AG04449 (cell line): ENCODE results near the gene ANKS1A.

Experiments
- CTCF ChIA-PET: fragments of 350-600 bp; formaldehyde crosslinking; extraction: SDS; loops from one replicate; lab custom pipeline; 2021; ENCODE audit warnings: antibody characterized with exemption; lab: Yijun Ruan, JAX
- POLR2A ChIA-PET: fragments of 400-600, 350-600 bp; formaldehyde crosslinking; extraction: SDS; loops from one replicate; lab custom pipeline; 2020; ENCODE audit warnings: antibody characterized with exemption, inconsistent platforms; lab: Yijun Ruan, JAX
- DNase-seq: peaks from one replicate; pipeline ENCODE4 v3.0.0-alpha.2; 2010; ENCODE audit warnings: low read depth, low spot score
- H3K4me3 ChIP-seq: 2 replicates; pipeline ENCODE4 v1.5.1; 2011; ENCODE audit warnings: low read depth, mild to moderate bottlenecking, control low read depth, low read length
- TF ChIP-seq, protein P1 (sequence below): IDR thresholded peaks from one replicate; pipeline ENCODE4 v1.5.1; 2011; ENCODE audit warnings: mild to moderate bottlenecking, moderate library complexity, low read length, control low read depth, inconsistent platforms; ENCODE audit not compliant: insufficient read depth; ENCODE audit errors: missing control alignments

The ANKS1A gene

DNA sequence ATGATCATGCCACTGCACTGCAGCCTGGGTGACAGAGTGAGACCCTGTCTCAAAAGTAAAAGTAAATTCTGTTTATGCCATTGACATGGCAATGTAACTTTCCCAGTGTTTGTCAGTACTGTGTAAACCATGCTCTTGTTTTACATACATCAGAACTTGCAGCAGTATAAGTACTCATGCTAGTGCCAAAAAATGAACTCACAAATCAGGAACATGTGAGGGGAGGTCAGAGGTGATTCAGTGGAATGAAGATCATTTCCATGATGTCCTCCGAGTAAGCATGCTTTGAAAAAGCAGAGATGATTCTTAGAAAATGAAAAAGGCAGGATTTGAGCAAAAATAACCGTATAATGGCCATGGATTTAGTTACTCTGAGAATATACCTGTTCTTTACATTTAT is 81.9 kb downstream of the ANKS1A start:
- TF ChIP-seq, protein P1, sequence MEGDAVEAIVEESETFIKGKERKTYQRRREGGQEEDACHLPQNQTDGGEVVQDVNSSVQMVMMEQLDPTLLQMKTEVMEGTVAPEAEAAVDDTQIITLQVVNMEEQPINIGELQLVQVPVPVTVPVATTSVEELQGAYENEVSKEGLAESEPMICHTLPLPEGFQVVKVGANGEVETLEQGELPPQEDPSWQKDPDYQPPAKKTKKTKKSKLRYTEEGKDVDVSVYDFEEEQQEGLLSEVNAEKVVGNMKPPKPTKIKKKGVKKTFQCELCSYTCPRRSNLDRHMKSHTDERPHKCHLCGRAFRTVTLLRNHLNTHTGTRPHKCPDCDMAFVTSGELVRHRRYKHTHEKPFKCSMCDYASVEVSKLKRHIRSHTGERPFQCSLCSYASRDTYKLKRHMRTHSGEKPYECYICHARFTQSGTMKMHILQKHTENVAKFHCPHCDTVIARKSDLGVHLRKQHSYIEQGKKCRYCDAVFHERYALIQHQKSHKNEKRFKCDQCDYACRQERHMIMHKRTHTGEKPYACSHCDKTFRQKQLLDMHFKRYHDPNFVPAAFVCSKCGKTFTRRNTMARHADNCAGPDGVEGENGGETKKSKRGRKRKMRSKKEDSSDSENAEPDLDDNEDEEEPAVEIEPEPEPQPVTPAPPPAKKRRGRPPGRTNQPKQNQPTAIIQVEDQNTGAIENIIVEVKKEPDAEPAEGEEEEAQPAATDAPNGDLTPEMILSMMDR, result no peak
- H3K4me3 ChIP-seq, result no peak overlapping the region
- DNase-seq, result no peak
- POLR2A ChIA-PET, result no interaction called here
- CTCF ChIA-PET, result interaction anchor here (1.0 to 8.3 kb wide), 6 partner anchors 9 to 270 kb away, joined by 3 to 106 read pairs (median 4); no protein-coding TSS in a partner anchor

DNA sequence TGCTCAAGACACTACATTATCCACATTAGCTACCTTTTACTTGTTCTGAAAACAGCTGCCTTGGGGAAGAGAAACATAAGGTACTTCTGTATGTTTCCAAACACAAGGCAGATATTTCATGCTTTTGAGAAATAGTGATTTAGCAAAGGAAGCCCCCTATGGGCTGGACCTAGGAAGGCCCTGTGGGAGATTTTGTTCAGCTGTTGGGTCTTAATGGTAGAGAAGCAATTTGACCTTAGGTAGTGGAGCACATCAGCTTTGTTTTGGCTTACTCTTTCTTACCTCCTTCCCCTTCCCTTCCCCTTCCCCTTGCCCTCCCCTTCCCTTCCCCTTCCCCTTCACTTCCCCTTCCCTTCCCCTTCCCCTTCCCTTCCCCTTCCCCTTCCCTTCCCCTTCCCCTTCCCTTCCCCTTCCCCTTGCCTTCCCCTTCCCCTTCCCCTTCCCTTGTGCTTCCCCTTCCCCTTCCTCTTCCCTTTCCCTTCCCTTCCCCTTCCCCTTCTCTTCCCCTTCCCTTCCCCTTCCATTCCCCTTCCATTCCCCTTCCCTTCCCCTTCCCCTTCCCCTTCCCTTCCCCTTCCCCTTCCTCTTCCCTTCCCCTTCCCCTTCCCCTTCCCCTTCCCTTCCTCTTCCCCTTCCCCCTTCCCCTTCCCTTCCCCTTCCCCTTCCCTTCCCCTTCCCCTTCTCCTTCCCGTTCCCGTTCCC is 84.6 kb downstream of the ANKS1A start:
- CTCF ChIA-PET, result interaction anchor here (0.7 to 8.3 kb wide), 4 partner anchors 12 to 515 kb away, joined by 3 to 106 read pairs (median 10); no protein-coding TSS in a partner anchor
- POLR2A ChIA-PET, result no interaction called here
- TF ChIP-seq, protein P1, result no peak
- DNase-seq, result no peak
- H3K4me3 ChIP-seq, result no peak overlapping the region

DNA sequence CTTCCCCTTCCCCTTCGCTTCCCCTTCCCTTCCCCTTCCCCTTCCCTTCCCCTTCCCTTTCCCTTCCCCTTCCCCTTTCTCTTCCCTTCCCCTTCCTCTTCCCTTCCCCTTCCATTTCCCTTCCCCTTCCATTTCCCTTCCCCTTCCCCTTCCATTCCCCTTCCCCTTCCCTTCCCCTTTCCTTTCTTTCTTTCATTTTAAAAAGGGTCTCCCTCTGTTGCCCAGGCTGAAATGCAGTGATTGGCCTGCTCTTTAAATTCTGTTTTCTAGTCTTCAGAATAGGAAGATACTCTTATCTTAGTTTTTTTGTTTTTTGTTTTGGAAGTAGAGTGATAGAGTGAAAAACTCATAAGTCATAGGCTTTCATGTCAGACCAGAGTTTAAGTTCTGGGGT is 85.2 kb downstream of the ANKS1A start:
- no peak for DNase-seq
- CTCF ChIA-PET, result interaction anchor here (1.0 to 8.3 kb wide), 3 partner anchors 11 to 166 kb away, joined by 3 to 106 read pairs (median 22); no protein-coding TSS in a partner anchor
- H3K4me3 ChIP-seq, result no peak overlapping the region
- TF ChIP-seq, protein P1, result no peak
- POLR2A ChIA-PET, result no interaction called here

DNA sequence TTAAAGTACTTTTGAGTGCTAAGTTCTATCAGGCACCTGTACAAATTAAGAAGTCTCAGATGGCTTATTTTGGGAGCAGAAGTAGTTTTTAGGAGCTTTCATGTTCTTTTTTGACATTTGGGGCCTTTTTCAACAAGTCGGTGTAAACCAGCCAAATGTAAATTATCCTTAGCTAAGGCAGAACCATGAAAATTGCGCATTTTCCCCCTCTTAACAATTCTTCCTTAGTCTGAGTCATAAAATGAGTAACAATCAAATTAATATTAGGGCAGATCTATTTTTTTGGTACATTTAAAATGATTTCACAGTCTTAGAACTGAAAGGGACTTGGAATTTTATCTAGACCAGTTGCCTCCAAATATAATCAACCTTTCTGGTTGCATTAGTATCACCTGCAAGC is 87.2 kb downstream of the ANKS1A start:
- POLR2A ChIA-PET, result no interaction called here
- DNase-seq, result no peak
- CTCF ChIA-PET, result interaction anchor here (0.9 to 2.8 kb wide), 4 partner anchors 11 to 264 kb away, joined by 3 to 22 read pairs (median 4); no protein-coding TSS in a partner anchor
- no peak overlapping the region for H3K4me3 ChIP-seq
- TF ChIP-seq, protein P1, result no peak

DNA sequence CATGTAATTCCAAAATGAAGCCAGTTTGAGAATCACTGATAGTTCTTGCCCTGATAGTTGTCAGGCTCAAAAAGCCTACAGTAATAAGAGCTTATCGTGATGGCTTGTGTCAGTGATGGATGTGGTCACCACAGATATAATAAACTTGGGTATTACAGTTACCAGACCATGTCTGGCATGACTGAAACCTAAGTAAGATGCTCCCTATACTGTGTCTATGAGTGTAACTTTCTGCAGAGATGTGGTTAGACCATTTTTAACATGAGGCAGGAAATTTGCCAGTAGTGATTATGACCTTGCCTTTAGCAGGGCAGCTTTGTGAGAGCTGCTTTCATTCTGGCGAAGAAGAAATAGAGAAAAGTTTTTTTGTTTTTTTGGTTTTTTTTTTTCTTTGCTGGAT is 90.2 kb downstream of the ANKS1A start:
- TF ChIP-seq, protein P1, result no peak
- no peak overlapping the region for H3K4me3 ChIP-seq
- ChIA-PET CTCF (interaction anchor here (0.7 to 11.8 kb wide), 8 partner anchors 8 to 262 kb away, joined by 3 to 309 read pairs (median 4); partner anchors contain the start of gene TCP11), POLR2A (no interaction called here)
- no peak for DNase-seq

DNA sequence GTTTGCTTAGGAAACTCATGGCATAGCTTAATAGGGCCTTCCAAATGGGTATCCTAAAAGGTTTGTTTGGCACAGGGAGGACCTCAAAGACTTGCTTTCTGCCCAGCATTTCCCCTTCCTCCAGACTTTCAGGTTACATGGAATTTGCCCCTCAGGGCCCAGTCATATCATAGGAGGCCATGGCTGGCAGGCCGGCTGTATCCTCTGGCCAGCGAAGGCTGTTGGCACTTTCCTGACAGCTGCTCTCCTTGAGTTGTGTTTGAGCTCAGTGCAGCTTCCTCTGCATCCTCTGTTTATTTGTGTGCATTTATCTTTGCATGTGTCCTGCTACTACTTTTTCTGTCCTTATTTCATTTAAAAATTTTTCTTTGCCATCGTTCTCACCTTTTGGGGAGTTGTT is 90.9 kb downstream of the ANKS1A start:
- TF ChIP-seq, protein P1, result no peak
- CTCF ChIA-PET, result interaction anchor here (0.8 to 11.8 kb wide), 9 partner anchors 7 to 261 kb away, joined by 3 to 309 read pairs (median 3); partner anchors contain the start of gene TCP11

More for the DNA sequence above, 90.9 kb downstream of the ANKS1A start:
- DNase-seq, result no peak
- POLR2A ChIA-PET, result no interaction called here
- H3K4me3 ChIP-seq, result no peak overlapping the region
